Astrocyte (in vitro differentiated cells and primary cell): Measurements from ENCODE around the gene PLEKHO2. TPM values are rescaled to one million over a fixed set of nuclear protein-coding genes. Genes with fewer than 3 reads are reported as not detected.
A peak's percentile ranks its signal among the peaks of the same experiment; 100 is the strongest.

ENCODE experiments used
- DNase-seq: peaks from one replicate; pipeline ENCODE4 v3.0.0-alpha.2; 2010; ENCODE audit warnings: low read depth
- FAIRE-seq: peaks from 2 replicates; lab custom pipeline; 2011; peaks lifted over from hg19 to GRCh38; lab: Jason Lieb, UNC
- H2AFZ ChIP-seq: 2 replicates; pipeline ENCODE4 v1.6.0; 2012; ENCODE audit warnings: low read depth, low read length, inconsistent platforms
- H3K27ac ChIP-seq: 2 replicates; pipeline ENCODE4 v1.5.1; 2011; ENCODE audit warnings: low read depth, low read length, inconsistent platforms
- H3K27me3 ChIP-seq: 2 replicates; pipeline ENCODE4 v1.6.0; 2011; ENCODE audit warnings: low read length, inconsistent platforms; ENCODE audit not compliant: insufficient read depth
- H3K36me3 ChIP-seq: 2 replicates; pipeline ENCODE4 v1.5.1; 2011; ENCODE audit warnings: low read length, inconsistent platforms; ENCODE audit not compliant: insufficient read depth
- H3K4me1 ChIP-seq: 2 replicates; pipeline ENCODE4 v1.5.1; 2011; ENCODE audit warnings: low read length, inconsistent platforms; ENCODE audit not compliant: insufficient read depth
- H3K4me2 ChIP-seq: 2 replicates; pipeline ENCODE4 v1.6.0; 2012; ENCODE audit warnings: low read length, inconsistent platforms
- H3K4me3 ChIP-seq: 2 replicates; pipeline ENCODE4 v1.5.1; 2011; ENCODE audit warnings: low read depth, mild to moderate bottlenecking, low read length, inconsistent platforms; ENCODE audit not compliant: insufficient read depth
- H3K79me2 ChIP-seq: 2 replicates; pipeline ENCODE4 v1.6.0; 2012; ENCODE audit warnings: mild to moderate bottlenecking, low read length, inconsistent platforms; ENCODE audit not compliant: insufficient read depth
- H3K9ac ChIP-seq: 2 replicates; pipeline ENCODE4 v1.6.0; 2012; ENCODE audit warnings: mild to moderate bottlenecking, low read length, inconsistent platforms
- H3K9me3 ChIP-seq: 2 replicates; pipeline ENCODE4 v1.5.1; 2012; ENCODE audit warnings: low read depth, mild to moderate bottlenecking, low read length, inconsistent platforms; ENCODE audit not compliant: insufficient read depth
- H4K20me1 ChIP-seq: 2 replicates; pipeline ENCODE4 v1.6.0; 2012; ENCODE audit warnings: low read length, inconsistent platforms; ENCODE audit not compliant: insufficient read depth
- H3K27ac Mint-ChIP-seq: one replicate; pipeline ENCODE4 v1.8.0; 2021; ENCODE audit warnings: mild to moderate bottlenecking, mixed read lengths; ENCODE audit not compliant: unreplicated experiment
- H3K27me3 Mint-ChIP-seq: one replicate; pipeline ENCODE4 v1.8.0; 2021; ENCODE audit warnings: low read depth, mixed read lengths; ENCODE audit not compliant: unreplicated experiment
- H3K36me3 Mint-ChIP-seq: one replicate; pipeline ENCODE4 v1.8.0; 2021; ENCODE audit warnings: low read depth, mixed read lengths; ENCODE audit not compliant: unreplicated experiment
- H3K4me1 Mint-ChIP-seq: one replicate; pipeline ENCODE4 v1.8.0; 2021; ENCODE audit warnings: low read depth, mixed read lengths; ENCODE audit not compliant: unreplicated experiment
- H3K4me3 Mint-ChIP-seq: one replicate; pipeline ENCODE4 v1.8.0; 2021; ENCODE audit warnings: mild to moderate bottlenecking, moderate library complexity, mixed read lengths; ENCODE audit not compliant: unreplicated experiment
- H3K9me3 Mint-ChIP-seq: one replicate; pipeline ENCODE4 v1.8.0; 2021; ENCODE audit warnings: mild to moderate bottlenecking, mixed read lengths; ENCODE audit not compliant: unreplicated experiment
- CTCF ChIP-seq: IDR thresholded peaks from 2 replicates; pipeline ENCODE4 v1.5.1; 2011; ENCODE audit warnings: low read depth, mild to moderate bottlenecking, inconsistent platforms, low read length, moderate library complexity; ENCODE audit not compliant: insufficient read depth
- EZH2 ChIP-seq: IDR thresholded peaks from 2 replicates; pipeline ENCODE4 v1.6.1; 2012; ENCODE audit warnings: mild to moderate bottlenecking, low read length, inconsistent platforms; ENCODE audit not compliant: insufficient read depth
- total RNA-seq: library from RNA; stranded (reverse); gene quantifications from 2 replicates; pipeline ENCODE4 v1.2.1, GENCODE V29; 2021

PLEKHO2 gene
- total RNA-seq, 1 donor from 2014 or later = 11.5 TPM

- Histone ChIP-seq H3K9ac (peak overlapping the region; percentile 5), H3K9me3 (no peaks in the 10 kb centered on the region), H3K79me2 (peaks cover 66% of the 10 kb centered on the region), H2AFZ (no peak overlapping the region), H3K27ac (no peak overlapping the region), H3K36me3 (peaks cover 3% of the 10 kb centered on the region), H3K4me3 (no peak overlapping the region), H4K20me1 (peaks cover 64% of the 10 kb centered on the region), H3K4me1 (peaks cover 18% of the 10 kb centered on the region), H3K27me3 (no peaks in the 10 kb centered on the region), H3K4me2 (peak overlapping the region; percentile 43)
- FAIRE-seq (no peak), DNase-seq (no peak)
- peaks cover 19% of the 10 kb centered on the region for H3K4me1 Mint-ChIP-seq
- no peak for TF ChIP-seq CTCF
- TF ChIP-seq EZH2 = no peak
- H3K27me3 Mint-ChIP-seq = no peaks in the 10 kb centered on the region
- no peaks in the 10 kb centered on the region for H3K9me3 Mint-ChIP-seq
- no peak overlapping the region for H3K27ac Mint-ChIP-seq
- peaks cover 6% of the 10 kb centered on the region for H3K36me3 Mint-ChIP-seq
- H3K4me3 Mint-ChIP-seq = no peak overlapping the region
Measured at GRCh38 chr15:64845183-64845611, 3.5 kb downstream of the PLEKHO2 start.

GRCh38 chr15:64845831-64846595, 4.3 kb downstream of the PLEKHO2 start:
- peaks cover 3% of the 10 kb centered on the region for H3K36me3 ChIP-seq
- no peak overlapping the region for H3K4me3 ChIP-seq
- H3K4me1 ChIP-seq = peaks cover 17% of the 10 kb centered on the region
- peaks cover 27% of the 10 kb centered on the region for H3K4me1 Mint-ChIP-seq
- H3K27ac ChIP-seq = no peak overlapping the region
- H3K9me3 ChIP-seq = no peaks in the 10 kb centered on the region
- no peak overlapping the region for H3K4me3 Mint-ChIP-seq
- H2AFZ ChIP-seq = no peak overlapping the region
- H3K27ac Mint-ChIP-seq = no peak overlapping the region
- no peak overlapping the region for H3K9ac ChIP-seq
- no peak for DNase-seq
- no peaks in the 10 kb centered on the region for H3K27me3 ChIP-seq
- H3K9me3 Mint-ChIP-seq = no peaks in the 10 kb centered on the region
- peaks cover 6% of the 10 kb centered on the region for H3K36me3 Mint-ChIP-seq
- TF ChIP-seq CTCF (no peak), EZH2 (no peak)
- H3K79me2 ChIP-seq = peaks cover 66% of the 10 kb centered on the region
- FAIRE-seq = no peak
- peak overlapping the region; percentile 43 for H3K4me2 ChIP-seq
- no peaks in the 10 kb centered on the region for H3K27me3 Mint-ChIP-seq
- peaks cover 69% of the 10 kb centered on the region for H4K20me1 ChIP-seq

GRCh38 chr15:64847016-64847415, 5.3 kb downstream of the PLEKHO2 start:
- FAIRE-seq (no peak), DNase-seq (no peak)
- no peak overlapping the region for H3K4me2 ChIP-seq
- no peak overlapping the region for H3K27ac Mint-ChIP-seq
- H2AFZ ChIP-seq = no peak overlapping the region
- peaks cover 36% of the 10 kb centered on the region for H3K4me1 Mint-ChIP-seq
- H4K20me1 ChIP-seq = peaks cover 73% of the 10 kb centered on the region
- H3K4me3 Mint-ChIP-seq = no peak overlapping the region
- H3K27ac ChIP-seq = no peak overlapping the region
- H3K9ac ChIP-seq = no peak overlapping the region
- H3K79me2 ChIP-seq = peaks cover 64% of the 10 kb centered on the region
- H3K27me3 Mint-ChIP-seq = no peaks in the 10 kb centered on the region
- no peaks in the 10 kb centered on the region for H3K9me3 ChIP-seq
- H3K36me3 ChIP-seq = peaks cover 3% of the 10 kb centered on the region
- no peaks in the 10 kb centered on the region for H3K27me3 ChIP-seq
- no peak overlapping the region for H3K4me3 ChIP-seq
- peaks cover 26% of the 10 kb centered on the region for H3K4me1 ChIP-seq
- TF ChIP-seq CTCF (no peak), EZH2 (no peak)
- no peaks in the 10 kb centered on the region for H3K9me3 Mint-ChIP-seq
- peaks cover 6% of the 10 kb centered on the region for H3K36me3 Mint-ChIP-seq
